BJ (cell line): ENCODE measurements around the gene C5orf63. TPM values are rescaled to one million over a fixed set of nuclear protein-coding genes. Genes with fewer than 3 reads are reported as not detected.

Experiments used
- CTCF ChIA-PET: fragments of 350-600 bp; formaldehyde crosslinking; extraction: SDS; loops from one replicate; lab custom pipeline; 2021; ENCODE audit warnings: antibody characterized with exemption, inconsistent platforms; lab: Yijun Ruan, JAX
- POLR2A ChIA-PET: fragments of 300-600 bp; sonication (Branson Sonifier 250); formaldehyde crosslinking; extraction: SDS; loops from one replicate; lab custom pipeline; 2021; ENCODE audit warnings: antibody characterized with exemption; lab: Charles Lee
- DNase-seq: peaks from one replicate; pipeline ENCODE4 v3.0.0-alpha.2; 2011; ENCODE audit warnings: low read depth
- H3K27me3 ChIP-seq: 2 replicates; pipeline ENCODE4 v1.6.0; 2011; ENCODE audit warnings: low read length; ENCODE audit not compliant: control insufficient read depth, insufficient read depth
- H3K36me3 ChIP-seq: 2 replicates; pipeline ENCODE4 v1.5.1; 2011; ENCODE audit warnings: low read length; ENCODE audit not compliant: control insufficient read depth, insufficient read depth
- H3K4me3 ChIP-seq: 2 replicates; pipeline ENCODE4 v1.5.1; 2011; ENCODE audit warnings: low read depth, mild to moderate bottlenecking, control low read depth, low read length
- CTCF ChIP-seq: IDR thresholded peaks from 2 replicates; pipeline ENCODE4 v1.5.1; 2011; ENCODE audit warnings: low read depth, mild to moderate bottlenecking, control low read depth, inconsistent platforms, low read length, moderate library complexity; ENCODE audit not compliant: insufficient read depth
- polyA plus RNA-seq: library from polyadenylated mRNA; depleted of rRNA; stranded (reverse); fragments of >200 nt; gene quantifications from 2 replicates; pipeline ENCODE4 v1.2.3, GENCODE V29; 2011

C5orf63 gene
- polyA plus RNA-seq, 1 experiment: 1.4 TPM

DNA sequence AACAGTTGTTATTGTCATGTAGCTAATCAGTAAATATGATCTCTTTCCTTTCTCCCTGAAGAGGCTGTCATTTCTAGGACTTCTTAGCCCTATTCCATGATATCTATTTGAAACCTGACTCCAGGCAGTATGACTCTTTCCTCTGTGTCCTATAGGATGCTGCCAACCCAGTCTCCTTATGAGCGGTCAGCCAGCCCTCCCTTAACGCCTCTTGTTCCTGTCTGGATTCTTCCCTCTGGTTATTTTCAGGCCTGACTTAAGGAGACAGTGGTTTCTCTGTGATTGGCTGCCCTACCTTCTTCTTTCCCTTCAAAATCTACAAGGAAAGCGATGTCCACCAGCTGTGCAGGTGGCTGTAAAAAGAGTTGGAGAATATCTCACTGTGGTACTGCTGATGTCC lies 19.4 kb upstream of the C5orf63 start:
- TF ChIP-seq CTCF: no peak
- ChIA-PET POLR2A (no interaction called here), CTCF (no interaction called here)
- no peak for DNase-seq
- Histone ChIP-seq H3K4me3 (no peak overlapping the region), H3K36me3 (no peaks in the 10 kb centered on the region), H3K27me3 (0 out of 2 replicates have a peak, but pooled peaks cover 1% of the 10 kb centered on the region)

GRCh38 chr5:127089191-127089590 lies 15.9 kb upstream of the C5orf63 start:
- ChIA-PET CTCF (no interaction called here), POLR2A (no interaction called here)
- H3K27me3 ChIP-seq: no peaks in the 10 kb centered on the region
- no peaks in the 10 kb centered on the region for H3K36me3 ChIP-seq
- no peak overlapping the region for H3K4me3 ChIP-seq
- TF ChIP-seq CTCF: no peak
- DNase-seq: no peak

DNA sequence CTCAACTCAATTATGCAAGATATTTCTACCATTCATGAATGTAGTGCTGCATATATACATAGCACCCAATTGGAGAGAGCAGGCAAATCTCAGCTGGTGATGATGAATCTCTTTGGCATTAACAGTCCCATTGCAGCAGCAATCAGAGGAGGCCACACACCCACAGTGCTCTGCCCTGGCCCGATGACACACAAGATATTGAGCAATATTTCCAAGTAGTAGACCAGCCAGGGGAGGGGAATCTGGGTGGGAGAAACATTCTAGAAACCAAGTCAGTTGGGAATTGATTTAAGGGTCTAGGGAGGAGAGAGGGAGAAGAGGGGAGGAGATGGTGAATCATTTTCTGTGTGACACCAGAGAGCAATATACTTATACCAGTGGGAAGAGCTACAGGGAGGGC lies 14.9 kb upstream of the C5orf63 start:
- POLR2A ChIA-PET: no interaction called here
- H3K36me3 ChIP-seq: no peaks in the 10 kb centered on the region
- no peak for TF ChIP-seq CTCF
- CTCF ChIA-PET: interaction anchor here (1.1 kb wide), 1 partner anchor 59 kb away, joined by 3 read pairs; no protein-coding TSS in a partner anchor
- H3K27me3 ChIP-seq: no peaks in the 10 kb centered on the region
- peak; percentile 86 for DNase-seq
- no peak overlapping the region for H3K4me3 ChIP-seq

- TF ChIP-seq CTCF: no peak
- CTCF ChIA-PET: interaction anchor here (0.7 to 1.9 kb wide), 3 partner anchors 8 to 13 kb away, joined by 3 to 5 read pairs (median 3); no protein-coding TSS in a partner anchor
- POLR2A ChIA-PET: no interaction called here
- Histone ChIP-seq H3K4me3 (no peak overlapping the region), H3K27me3 (no peaks in the 10 kb centered on the region), H3K36me3 (no peaks in the 10 kb centered on the region)
- no peak for DNase-seq
Observed at GRCh38 chr5:127086589-127086988, 13.3 kb upstream of the C5orf63 start.

DNA sequence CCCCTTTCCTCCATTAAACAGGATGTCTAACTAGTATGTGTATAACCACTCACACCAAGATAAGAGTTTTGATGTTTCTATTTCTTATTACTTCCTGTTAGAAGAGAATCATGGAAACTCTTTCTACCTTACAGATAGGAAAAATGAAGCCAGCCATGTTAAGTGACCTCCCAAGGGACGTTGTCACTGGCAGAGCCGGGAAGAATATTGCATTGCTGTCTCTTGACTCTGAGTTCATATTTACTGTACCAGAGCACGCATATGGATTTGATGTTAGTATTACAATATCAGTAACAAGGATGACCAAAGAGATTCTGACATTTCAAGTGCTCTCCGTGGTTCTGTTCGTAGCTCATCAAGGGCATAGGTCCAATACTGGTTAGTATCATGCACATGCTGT lies 12.5 kb upstream of the C5orf63 start:
- Histone ChIP-seq H3K27me3 (no peaks in the 10 kb centered on the region), H3K36me3 (no peaks in the 10 kb centered on the region), H3K4me3 (no peak overlapping the region)
- CTCF ChIA-PET: interaction anchor here (0.7 to 1.9 kb wide), 2 partner anchors 9 to 12 kb away, joined by 3 to 5 read pairs; no protein-coding TSS in a partner anchor
- POLR2A ChIA-PET: no interaction called here
- TF ChIP-seq CTCF: no peak
- no peak for DNase-seq
